GM21360 (cell line): Measurements from ENCODE around the gene OR2T3.
"Not testable (repeated sequence)": the region's sequence is repeated elsewhere in the genome, so short reads cannot be mapped to it uniquely, and the experiment has no call there.

ENCODE experiments used
- ATAC-seq: cut with Tn5 transposase; IDR thresholded peaks from one replicate; pipeline ENCODE4 v1.9.1; 2021; ENCODE audit warnings: mild to moderate bottlenecking, moderate library complexity; ENCODE audit not compliant: unreplicated experiment

Gene OR2T3

GRCh38 chr1:248473051-248473450 lies at the start of gene OR2T3:
TSS of gene OR2T3 (plus strand) at chr1:248473351. CDS start at chr1:248473351, 0 bp downstream.
- not testable (repeated sequence) for ATAC-seq

- peak; percentile 58 for ATAC-seq
These were observed 45.5 kb upstream of the OR2T3 start for GRCh38 chr1:248427526-248428191.

- peak; percentile 99 for ATAC-seq
These were observed 45.0 kb upstream of the OR2T3 start for GRCh38 chr1:248428192-248428533.

- ATAC-seq, result not testable (repeated sequence)
These were observed 41.5 kb upstream of the OR2T3 start for GRCh38 chr1:248431683-248432082.

GRCh38 chr1:248432201-248432600 lies 41.0 kb upstream of the OR2T3 start:
- ATAC-seq, result not testable (repeated sequence)

- ATAC-seq, result not testable (repeated sequence)
These were observed 39.2 kb upstream of the OR2T3 start for GRCh38 chr1:248433811-248434415.

GRCh38 chr1:248434913-248435312 lies 38.2 kb upstream of the OR2T3 start:
- ATAC-seq, result not testable (repeated sequence)

GRCh38 chr1:248436303-248436702 lies 36.8 kb upstream of the OR2T3 start:
- peak; percentile 67 for ATAC-seq

GRCh38 chr1:248438668-248439067 lies 34.5 kb upstream of the OR2T3 start:
- ATAC-seq, result peak; percentile 55

- ATAC-seq, result not testable (repeated sequence)
These were observed 33.9 kb upstream of the OR2T3 start for GRCh38 chr1:248439283-248439682.

GRCh38 chr1:248442500-248443277 lies 30.5 kb upstream of the OR2T3 start:
- not testable (repeated sequence) for ATAC-seq

- ATAC-seq, result not testable (repeated sequence)
These were observed 28.5 kb upstream of the OR2T3 start for GRCh38 chr1:248444603-248445002.

GRCh38 chr1:248445399-248445798 lies 27.8 kb upstream of the OR2T3 start, which contains the start of gene OR2T2:
TSS of gene OR2T2 (plus strand) at chr1:248445637. CDS start at chr1:248452798, 7,161 bp downstream.
- ATAC-seq, result not testable (repeated sequence)

- peak; percentile 44 for ATAC-seq
These were observed 24.6 kb upstream of the OR2T3 start for GRCh38 chr1:248448409-248449074.

- ATAC-seq, result peak; percentile 4
These were observed 23.2 kb upstream of the OR2T3 start for GRCh38 chr1:248449821-248450465.

GRCh38 chr1:248450466-248451145 lies 22.5 kb upstream of the OR2T3 start:
- peak; percentile 62 for ATAC-seq

- not testable (repeated sequence) for ATAC-seq
These were observed 19.5 kb upstream of the OR2T3 start for GRCh38 chr1:248453619-248454018.

- ATAC-seq, result not testable (repeated sequence)
These were observed 18.1 kb upstream of the OR2T3 start for GRCh38 chr1:248455045-248455444.

GRCh38 chr1:248456635-248457034 lies 16.5 kb upstream of the OR2T3 start:
- ATAC-seq, result not testable (repeated sequence)

GRCh38 chr1:248459117-248459516 lies 14.0 kb upstream of the OR2T3 start:
- ATAC-seq, result not testable (repeated sequence)
